Body of pancreas (tissue), 4 donors: ENCODE results near the gene STAB1. TPM values are rescaled to one million over a fixed set of nuclear protein-coding genes. Genes with fewer than 3 reads are reported as not detected.
A peak's percentile ranks its signal among the peaks of the same experiment; 100 is the strongest.

Source experiments
- ATAC-seq: fragments of 150-250 bp; one replicate; pipeline ENCODE4 v1.9.1; 2016
- DNase-seq, 4 donors: peaks; one replicate each; pipeline ENCODE4 v3.0.0-alpha.2; 2019
- H3K27ac ChIP-seq, 4 donors: fragments of 200-600 bp; sonication (generic); 1 replicate in 3 of 4; 2 replicates in 1 of 4; pipeline versions ENCODE4 v1.5.1 to v1.6.1; 2016 to 2019; ENCODE audit warnings: mild to moderate bottlenecking in 1 of 4, mixed read lengths in 1 of 4, moderate library complexity in 1 of 4
- H3K27me3 ChIP-seq, 2 donors: fragments of 200-600 bp; sonication (generic); one replicate each; pipeline ENCODE4 v1.6.0; 2016; ENCODE audit warnings: mild to moderate bottlenecking in 1 of 2
- H3K36me3 ChIP-seq, 2 donors: fragments of 200-600 bp; sonication (generic); replicated peaks in 1 of 2; 2 replicates each; pipeline ENCODE4 v1.5.1; 2016; ENCODE audit warnings: low read depth in 2 of 2; ENCODE audit not compliant: insufficient read depth in 1 of 2
- H3K4me1 ChIP-seq: fragments of 200-600 bp; sonication (generic); one replicate; pipeline ENCODE4 v1.6.0; 2016
- H3K4me3 ChIP-seq, 2 donors: fragments of 200-600 bp; sonication (generic); 1 replicate in 1 of 2; 2 replicates in 1 of 2; pipeline ENCODE4 v1.5.1; 2016 to 2019
- H3K9me3 ChIP-seq, 3 donors: fragments of 200-600 bp; sonication (generic); 1 replicate in 2 of 3; 2 replicates in 1 of 3; pipeline ENCODE4 v1.5.1; 2016
- CTCF ChIP-seq, 7 experiments: fragments of 450-650 bp in 4 of 7; fragments of 200-600 bp in 3 of 7; sonication (generic) in 3 of 7; IDR thresholded peaks; one replicate each; pipeline ENCODE4 v1.5.1; 2016 to 2019; ENCODE audit warnings: antibody characterized with exemption in 7 of 7
- POLR2A ChIP-seq, 3 donors: fragments of 450-650 bp; IDR thresholded peaks; one replicate each; pipeline ENCODE4 v1.6.1; 2016; ENCODE audit warnings: antibody characterized with exemption in 3 of 3, mild to moderate bottlenecking in 2 of 3
- WGBS, 2 donors: methylation state at CpG; one replicate each; pipeline ENCODE4 v1.1.5; 2017; 5-methylcytosine and 5-hydroxymethylcytosine counted together
- intact Hi-C: fragments of 100-400 bp; cut with DNase I; formaldehyde crosslinking; loops from one replicate; pipeline ENCODE4 v1.15.1; 2023
- total RNA-seq, 2 donors: library from RNA; depleted of rRNA; stranded (reverse); fragments of >200 nt; gene quantifications; one replicate each; pipeline ENCODE4 v1.1.0, GENCODE V29; 2016

The STAB1 gene
- total RNA-seq, 2 donors from 2014 or later = 50.4 to 55.3 TPM

- 85 to 88% methylated on average over 4 to 10 of the region's 11 CpGs for WGBS, 2 donors
- intact Hi-C loops = no loop called here
- DNase-seq (no peak), ATAC-seq (no peak)
- TF ChIP-seq CTCF (IDR thresholded peaks at IDR 0.05) = no peak
- TF ChIP-seq POLR2A (IDR thresholded peaks at IDR 0.05) = no peak
- Histone ChIP-seq H3K36me3 (no peaks in the 10 kb centered on the region), H3K27ac (no peak overlapping the region), H3K4me3 (no peak overlapping the region), H3K4me1 (peaks cover 9% of the 10 kb centered on the region), H3K27me3 (no peaks in the 10 kb centered on the region), H3K9me3 (no peaks in the 10 kb centered on the region)
Observed at GRCh38 chr3:52502001-52502400, 6.9 kb downstream of the STAB1 start.

- H3K27me3 ChIP-seq = no peaks in the 10 kb centered on the region
- peaks cover 9% of the 10 kb centered on the region for H3K4me1 ChIP-seq
- ATAC-seq (no peak), DNase-seq (no peak)
- no peak overlapping the region for H3K4me3 ChIP-seq
- no peak overlapping the region for H3K27ac ChIP-seq
- intact Hi-C loops = no loop called here
- 95 to 100% methylated on average over 1 to 10 of the region's 11 CpGs for WGBS, 2 donors
- no peak for TF ChIP-seq CTCF (IDR thresholded peaks at IDR 0.05)
- no peaks in the 10 kb centered on the region for H3K9me3 ChIP-seq
- no peaks in the 10 kb centered on the region for H3K36me3 ChIP-seq
Observed at GRCh38 chr3:52502808-52503350, 7.7 kb downstream of the STAB1 start.

DNA sequence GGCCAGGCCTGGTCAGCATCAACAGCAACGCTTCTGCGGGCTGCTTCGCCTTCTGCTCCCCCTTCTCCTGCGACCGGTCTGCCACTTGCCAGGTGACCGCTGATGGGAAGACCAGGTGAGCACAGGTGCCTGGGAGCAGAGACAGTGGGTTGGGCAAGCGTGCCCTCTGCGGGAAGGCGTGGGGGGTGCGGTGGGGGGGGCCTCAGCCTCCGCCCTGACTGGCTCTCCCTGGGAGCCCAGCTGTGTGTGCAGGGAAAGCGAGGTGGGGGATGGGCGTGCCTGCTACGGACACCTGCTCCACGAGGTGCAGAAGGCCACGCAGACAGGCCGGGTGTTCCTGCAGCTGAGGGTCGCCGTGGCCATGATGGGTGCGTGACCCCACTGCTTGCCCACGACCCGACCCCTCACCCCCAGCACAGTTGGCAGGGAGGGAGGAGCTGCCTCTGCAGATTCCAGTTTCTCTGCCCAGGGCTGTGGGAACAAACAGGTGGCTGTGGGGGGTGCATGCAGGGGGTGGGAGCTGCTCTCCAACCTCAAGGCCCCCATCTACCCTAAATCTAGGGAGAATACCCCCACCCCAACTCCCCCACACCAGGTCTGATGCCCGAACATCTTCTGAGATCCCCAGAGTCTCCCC lies 8.8 kb downstream of the STAB1 start:
- intact Hi-C loops = no loop called here
- Histone ChIP-seq H3K4me3 (no peak overlapping the region), H3K27ac (no peak overlapping the region), H3K9me3 (no peaks in the 10 kb centered on the region), H3K36me3 (no peaks in the 10 kb centered on the region), H3K4me1 (peaks cover 9% of the 10 kb centered on the region), H3K27me3 (no peaks in the 10 kb centered on the region)
- TF ChIP-seq CTCF (IDR thresholded peaks at IDR 0.05) (peak in 1 of 7 experiments; percentile 14), POLR2A (IDR thresholded peaks at IDR 0.05) (no peak)
- ATAC-seq = peak; percentile 30
- 34 to 45% methylated on average over 1 to 18 of the region's 23 CpGs for WGBS, 2 donors
- DNase-seq = peak; percentile 34 to 77 (median 54)

GRCh38 chr3:52504977-52505376 lies 9.8 kb downstream of the STAB1 start:
- H3K36me3 ChIP-seq = no peaks in the 10 kb centered on the region
- 33 to 89% methylated on average over 1 to 10 of the region's 10 CpGs for WGBS, 2 donors
- ATAC-seq = no peak
- no peak for DNase-seq
- intact Hi-C loops = no loop called here
- H3K27ac ChIP-seq = no peak overlapping the region
- no peaks in the 10 kb centered on the region for H3K9me3 ChIP-seq
- peaks cover 9% of the 10 kb centered on the region for H3K4me1 ChIP-seq
- TF ChIP-seq CTCF (IDR thresholded peaks at IDR 0.05) = no peak
- TF ChIP-seq POLR2A (IDR thresholded peaks at IDR 0.05) = no peak
- no peak overlapping the region for H3K4me3 ChIP-seq
- H3K27me3 ChIP-seq = no peaks in the 10 kb centered on the region
